Lower leg skin (tissue), 3 donors: ENCODE results near the gene BHLHE23.

ENCODE experiments used
- POLR2A ChIP-seq, 2 donors: fragments of 450-650 bp; IDR thresholded peaks; one replicate each; pipeline ENCODE4 v1.6.1; 2016 to 2017; ENCODE audit warnings: antibody characterized with exemption in 2 of 2, mild to moderate bottlenecking in 1 of 2, moderate library complexity in 1 of 2
- TF ChIP-seq, protein P1 (sequence below), 3 donors: fragments of 450-650 bp; IDR thresholded peaks; one replicate each; pipeline ENCODE4 v1.5.1; 2016; ENCODE audit warnings: antibody characterized with exemption in 3 of 3, mild to moderate bottlenecking in 3 of 3, moderate library complexity in 2 of 3

DNA sequence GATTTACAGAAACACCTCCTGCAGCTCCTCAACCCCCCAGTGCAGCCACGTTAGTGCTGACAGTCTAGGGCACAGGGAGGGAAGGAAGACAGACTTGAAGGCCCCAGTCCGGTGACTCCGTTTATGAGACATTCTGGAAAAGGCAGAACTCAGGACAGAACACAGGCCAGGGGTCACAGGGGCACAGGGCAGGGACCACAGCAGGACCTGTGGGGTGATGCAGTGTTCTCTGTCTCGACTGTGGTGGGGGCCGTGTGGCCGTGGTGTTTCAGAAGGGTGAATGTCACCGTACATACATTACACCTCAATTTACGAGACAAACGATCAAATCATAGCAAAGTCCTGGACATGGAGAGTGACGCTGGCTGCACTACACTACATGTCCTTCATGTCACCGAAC, 11.3 kb downstream of the BHLHE23 start:
- TF ChIP-seq, protein P1, sequence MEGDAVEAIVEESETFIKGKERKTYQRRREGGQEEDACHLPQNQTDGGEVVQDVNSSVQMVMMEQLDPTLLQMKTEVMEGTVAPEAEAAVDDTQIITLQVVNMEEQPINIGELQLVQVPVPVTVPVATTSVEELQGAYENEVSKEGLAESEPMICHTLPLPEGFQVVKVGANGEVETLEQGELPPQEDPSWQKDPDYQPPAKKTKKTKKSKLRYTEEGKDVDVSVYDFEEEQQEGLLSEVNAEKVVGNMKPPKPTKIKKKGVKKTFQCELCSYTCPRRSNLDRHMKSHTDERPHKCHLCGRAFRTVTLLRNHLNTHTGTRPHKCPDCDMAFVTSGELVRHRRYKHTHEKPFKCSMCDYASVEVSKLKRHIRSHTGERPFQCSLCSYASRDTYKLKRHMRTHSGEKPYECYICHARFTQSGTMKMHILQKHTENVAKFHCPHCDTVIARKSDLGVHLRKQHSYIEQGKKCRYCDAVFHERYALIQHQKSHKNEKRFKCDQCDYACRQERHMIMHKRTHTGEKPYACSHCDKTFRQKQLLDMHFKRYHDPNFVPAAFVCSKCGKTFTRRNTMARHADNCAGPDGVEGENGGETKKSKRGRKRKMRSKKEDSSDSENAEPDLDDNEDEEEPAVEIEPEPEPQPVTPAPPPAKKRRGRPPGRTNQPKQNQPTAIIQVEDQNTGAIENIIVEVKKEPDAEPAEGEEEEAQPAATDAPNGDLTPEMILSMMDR (IDR thresholded peaks at IDR 0.05): no peak
- TF ChIP-seq POLR2A (IDR thresholded peaks at IDR 0.05): no peak
